ENCODE results near the gene MMP7. TPM values are rescaled to one million over a fixed set of nuclear protein-coding genes. Genes with fewer than 3 reads are reported as not detected.

MMP7 gene
- total and polyA plus RNA-seq, 2 experiments from 2014 or later: not detected

- Mint-ChIP-seq H3K36me3 (ENCODE audit: low read depth) (no peaks in the 10 kb centered on the region), H3K27ac (no peak overlapping the region), H3K9me3 (no peaks in the 10 kb centered on the region), H3K27me3 (ENCODE audit: insufficient read depth, low read depth, poor library complexity) (no peaks in the 10 kb centered on the region), H3K4me1 (no peaks in the 10 kb centered on the region), H3K4me3 (no peak overlapping the region)
- Histone ChIP-seq H3F3A (replicated peaks; ENCODE audit: low read depth) (no peaks in the 10 kb centered on the region), H3K4me1 (ENCODE audit: insufficient read depth) (no peaks in the 10 kb centered on the region), H2AFZ (no peak overlapping the region), H3K79me2 (replicated peaks; ENCODE audit: insufficient read depth) (no peaks in the 10 kb centered on the region), H3K36me3 (ENCODE audit: insufficient read depth) (no peaks in the 10 kb centered on the region), H3K4me2 (no peak overlapping the region), H4K20me1 (replicated peaks; ENCODE audit: insufficient read depth) (no peaks in the 10 kb centered on the region), H3K27ac (ENCODE audit: low read depth) (no peak overlapping the region), H3K27me3 (ENCODE audit: insufficient read depth) (no peaks in the 10 kb centered on the region), H3K9me2 (ENCODE audit: insufficient read depth) (peaks cover 5% of the 10 kb centered on the region; the same call in 1 of the 2 replicates), H3K4me3 (no peak overlapping the region)
- TF ChIP-seq EZH2 (IDR thresholded peaks at IDR 0.05; ENCODE audit: low read depth, unreplicated experiment) (no peak), NANOG (IDR thresholded peaks at IDR 0.05; ENCODE audit: borderline replicate concordance) (no peak), ZNF331 (CRISPR knock-in tag; IDR thresholded peaks at IDR 0.05; ENCODE audit: low read depth) (no peak), JUNB (IDR thresholded peaks at IDR 0.05; ENCODE audit: unreplicated experiment) (no peak), CREB1 (CRISPR knock-in tag; IDR thresholded peaks at IDR 0.05; ENCODE audit: low read depth) (no peak), STAT1 (IDR thresholded peaks at IDR 0.05; ENCODE audit: unreplicated experiment) (no peak), REST (IDR thresholded peaks at IDR 0.05; ENCODE audit: unreplicated experiment) (no peak), ZNF114 (CRISPR knock-in tag; IDR thresholded peaks at IDR 0.05) (no peak), ZNF462 (CRISPR knock-in tag; IDR thresholded peaks at IDR 0.05) (no peak), POLR2AphosphoS5 (IDR thresholded peaks at IDR 0.05; ENCODE audit: low read depth) (no peak), ETS1 (IDR thresholded peaks at IDR 0.05) (no peak), CTCF (conservative IDR thresholded peaks at IDR 0.05; ENCODE audit: low read depth in 2 of 2) (no peak), EZH2phosphoT487 (IDR thresholded peaks at IDR 0.05; ENCODE audit: unreplicated experiment) (no peak)
- no peak for ATAC-seq
- no peak for DNase-seq (ENCODE audit: low spot score)
Measured at GRCh38 chr11:102577723-102578122, 47.2 kb upstream of the MMP7 start.

Data from GM23338 (cell line).